GM12872 (cell line): ENCODE data around the gene KCTD18.

Source experiments
- TF ChIP-seq, protein P1 (sequence below): IDR thresholded peaks from 3 replicates; pipeline ENCODE4 v1.5.1; 2011; ENCODE audit warnings: low read depth, mild to moderate bottlenecking, low read length, moderate library complexity; ENCODE audit not compliant: insufficient read depth

KCTD18 gene

DNA sequence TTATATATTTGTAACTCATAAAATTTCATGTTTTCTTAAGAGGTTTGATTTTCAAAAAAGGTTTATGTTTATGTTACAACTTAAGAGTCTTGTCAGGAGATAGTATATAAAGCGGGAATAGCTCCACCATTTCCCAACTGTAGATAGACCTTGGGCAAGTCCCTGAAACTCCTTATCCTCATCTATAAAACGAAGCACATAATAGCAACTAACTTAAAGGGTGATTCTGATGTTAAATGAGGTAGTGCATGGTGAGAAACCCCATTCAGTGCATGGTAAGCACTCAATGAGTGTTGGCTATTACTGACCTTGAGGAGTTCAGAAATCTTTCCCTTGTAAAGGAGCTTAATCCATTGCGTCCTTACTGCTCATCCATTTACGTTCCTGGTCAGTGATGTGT lies 34.1 kb downstream of the KCTD18 start:
- TF ChIP-seq, protein P1, sequence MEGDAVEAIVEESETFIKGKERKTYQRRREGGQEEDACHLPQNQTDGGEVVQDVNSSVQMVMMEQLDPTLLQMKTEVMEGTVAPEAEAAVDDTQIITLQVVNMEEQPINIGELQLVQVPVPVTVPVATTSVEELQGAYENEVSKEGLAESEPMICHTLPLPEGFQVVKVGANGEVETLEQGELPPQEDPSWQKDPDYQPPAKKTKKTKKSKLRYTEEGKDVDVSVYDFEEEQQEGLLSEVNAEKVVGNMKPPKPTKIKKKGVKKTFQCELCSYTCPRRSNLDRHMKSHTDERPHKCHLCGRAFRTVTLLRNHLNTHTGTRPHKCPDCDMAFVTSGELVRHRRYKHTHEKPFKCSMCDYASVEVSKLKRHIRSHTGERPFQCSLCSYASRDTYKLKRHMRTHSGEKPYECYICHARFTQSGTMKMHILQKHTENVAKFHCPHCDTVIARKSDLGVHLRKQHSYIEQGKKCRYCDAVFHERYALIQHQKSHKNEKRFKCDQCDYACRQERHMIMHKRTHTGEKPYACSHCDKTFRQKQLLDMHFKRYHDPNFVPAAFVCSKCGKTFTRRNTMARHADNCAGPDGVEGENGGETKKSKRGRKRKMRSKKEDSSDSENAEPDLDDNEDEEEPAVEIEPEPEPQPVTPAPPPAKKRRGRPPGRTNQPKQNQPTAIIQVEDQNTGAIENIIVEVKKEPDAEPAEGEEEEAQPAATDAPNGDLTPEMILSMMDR = no peak

DNA sequence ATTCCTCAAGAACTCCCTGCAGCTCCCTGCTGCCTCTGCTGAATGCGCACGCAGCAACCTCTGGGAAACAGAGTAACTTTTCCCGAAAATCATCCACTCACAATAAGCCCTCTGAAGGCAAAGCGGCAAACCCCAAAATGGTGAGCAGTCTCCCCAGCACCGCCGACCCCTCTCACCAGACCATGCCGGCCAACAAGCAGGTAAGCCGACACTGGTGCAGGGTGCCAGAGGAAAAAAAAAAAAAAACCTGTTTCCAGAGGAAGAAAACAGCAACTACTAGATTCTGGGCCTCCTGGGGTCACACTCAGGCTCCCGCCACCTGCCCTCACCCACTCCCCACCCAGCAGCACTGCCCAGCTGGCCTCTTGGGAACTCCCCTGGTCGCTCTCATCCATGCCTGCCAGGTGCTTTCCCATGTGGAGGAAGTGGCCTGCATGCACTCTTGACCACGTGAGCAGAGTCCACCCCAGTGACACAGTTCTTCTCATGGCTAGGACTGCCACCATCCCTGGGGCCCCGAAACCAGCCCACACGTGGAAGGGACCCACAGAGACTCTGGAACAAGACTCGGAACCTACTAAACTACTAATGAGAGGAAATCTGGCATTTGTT lies 36.9 kb downstream of the KCTD18 start:
- TF ChIP-seq, protein P1 = no peak

DNA sequence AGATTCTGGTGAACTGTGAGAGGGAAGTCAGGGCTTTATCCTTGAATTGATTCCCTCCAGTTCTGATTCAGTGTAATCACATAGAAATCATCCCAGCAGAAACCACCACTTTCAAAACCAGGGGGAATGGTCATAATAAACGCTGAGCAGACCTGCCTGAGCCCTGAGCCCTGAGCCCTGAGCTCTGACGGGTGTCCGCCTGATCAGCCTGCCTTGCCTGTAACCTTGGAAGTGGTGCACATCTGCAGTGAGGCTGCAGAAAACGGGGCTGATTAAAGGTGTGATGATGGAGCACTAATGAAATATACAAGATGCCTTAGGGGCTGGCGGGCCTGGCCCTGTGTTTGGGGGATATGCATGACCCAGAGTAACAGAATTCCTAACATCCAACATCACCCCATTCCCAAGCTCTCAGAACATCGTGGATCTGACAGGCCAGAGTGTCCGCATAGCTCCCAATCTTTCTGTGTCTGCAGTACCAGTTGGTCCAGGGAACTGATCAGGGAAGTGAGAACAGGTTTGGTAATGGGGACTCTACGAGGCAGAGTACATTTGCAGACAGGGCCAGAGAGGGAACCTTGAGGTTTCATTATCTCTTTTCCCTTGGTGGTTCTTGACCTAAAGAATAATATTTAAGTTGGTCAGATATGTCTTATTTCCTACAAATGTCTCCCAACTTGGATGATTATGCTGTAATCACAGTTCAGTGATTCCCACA lies 37.8 kb downstream of the KCTD18 start:
- TF ChIP-seq, protein P1 = no peak

DNA sequence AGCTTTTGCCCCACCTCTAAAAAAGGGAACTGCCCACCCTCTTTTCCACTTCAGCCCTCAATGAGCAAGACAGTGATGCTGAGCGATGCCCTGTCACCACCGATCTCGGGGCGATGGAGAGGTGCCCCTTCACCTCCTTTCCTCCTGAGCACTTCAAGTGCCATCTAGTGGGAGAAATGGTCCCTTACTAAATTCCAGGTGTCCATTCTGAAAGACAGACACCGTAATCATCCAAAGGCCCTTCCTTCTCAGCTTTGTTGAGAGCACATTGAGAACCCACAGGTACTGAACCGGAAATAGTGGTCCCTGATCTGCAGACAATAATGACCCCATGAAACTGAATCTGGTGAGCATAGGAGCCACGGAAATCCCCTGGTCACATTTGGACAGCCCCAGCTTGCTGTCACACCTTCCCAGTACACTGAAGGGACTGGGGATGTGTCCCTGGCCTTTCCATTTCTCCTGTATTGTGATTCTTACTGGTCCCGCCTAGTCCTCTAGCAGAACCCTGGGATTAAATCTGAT lies 38.5 kb downstream of the KCTD18 start:
- TF ChIP-seq, protein P1 = peak; percentile 70

- TF ChIP-seq, protein P1 = no peak
Measured at GRCh38 chr2:200470230-200470629, 39.6 kb downstream of the KCTD18 start.

DNA sequence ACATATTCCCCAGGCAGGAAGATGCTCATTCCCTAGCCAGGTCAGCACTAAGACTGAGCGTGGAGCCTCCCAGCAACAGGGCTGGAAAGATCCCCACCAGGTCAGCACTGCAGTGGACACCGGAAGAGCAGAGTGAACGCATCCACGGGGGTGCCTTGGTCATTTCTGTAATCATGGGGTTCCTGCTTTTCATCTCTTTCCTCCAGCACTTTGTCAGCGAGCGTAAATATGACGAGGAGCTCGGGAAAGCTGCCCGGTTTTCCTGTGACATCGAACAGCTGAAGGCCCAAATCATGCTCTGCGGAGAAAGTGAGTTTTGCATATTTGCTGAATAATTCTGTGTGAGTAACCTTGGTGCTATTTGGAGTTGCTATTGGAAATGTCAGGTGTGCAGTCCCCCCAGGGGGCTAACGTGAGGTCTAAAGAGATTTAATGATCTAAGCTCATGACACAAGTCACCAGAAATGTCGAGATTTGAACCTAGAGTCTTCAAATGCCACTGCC lies 40.1 kb downstream of the KCTD18 start:
- TF ChIP-seq, protein P1 = no peak

DNA sequence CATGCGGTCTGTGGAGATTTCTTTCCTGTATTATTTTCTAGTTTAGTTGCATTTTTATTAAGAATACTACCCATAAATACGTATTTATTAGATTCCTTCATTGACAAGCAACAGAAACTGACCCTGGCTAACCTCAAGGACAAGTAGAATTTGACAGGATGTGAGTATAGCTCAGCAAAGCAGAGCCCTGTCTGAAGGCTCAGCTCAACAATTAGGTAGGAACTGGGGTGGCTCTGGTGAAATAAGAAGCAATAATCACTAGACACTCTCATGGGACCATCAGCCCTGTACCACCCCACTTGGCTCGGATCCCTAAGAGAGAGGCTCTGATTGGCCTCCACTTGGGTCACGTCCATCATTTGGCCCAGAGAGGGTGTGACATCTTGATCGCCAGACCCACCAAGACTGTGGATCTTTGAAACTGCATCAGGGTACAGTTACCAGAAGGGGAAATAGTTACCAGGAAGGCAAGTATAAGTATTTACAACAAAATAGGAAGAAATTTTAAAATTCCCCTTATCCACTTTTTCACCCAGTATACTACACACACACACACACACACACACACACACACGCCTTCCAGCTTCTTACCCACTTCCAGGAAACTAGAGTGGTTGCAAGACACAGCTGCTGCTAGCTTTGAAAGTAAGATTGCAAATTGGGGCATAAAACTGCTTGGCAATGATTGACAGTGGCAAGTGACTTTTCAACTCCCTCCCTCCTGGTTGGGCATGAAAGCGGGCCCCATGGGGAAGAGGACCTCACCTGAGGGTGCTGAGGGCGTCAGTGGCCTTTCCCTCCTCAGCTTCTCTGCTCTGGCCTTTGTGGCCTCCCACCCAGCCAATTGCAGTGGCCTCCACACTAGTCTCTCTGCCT lies 41.8 kb downstream of the KCTD18 start:
- TF ChIP-seq, protein P1 = no peak
